ENCODE data around the gene FCN1. TPM values are rescaled to one million over a fixed set of nuclear protein-coding genes. Genes with fewer than 3 reads are reported as not detected.

FCN1 gene
- total and polyA plus RNA-seq, 10 of the 15 experiments (the other 5 are each of a cell fraction or from before 2014, with no cell fraction given) = 0.08 TPM; not detected in 9

DNA sequence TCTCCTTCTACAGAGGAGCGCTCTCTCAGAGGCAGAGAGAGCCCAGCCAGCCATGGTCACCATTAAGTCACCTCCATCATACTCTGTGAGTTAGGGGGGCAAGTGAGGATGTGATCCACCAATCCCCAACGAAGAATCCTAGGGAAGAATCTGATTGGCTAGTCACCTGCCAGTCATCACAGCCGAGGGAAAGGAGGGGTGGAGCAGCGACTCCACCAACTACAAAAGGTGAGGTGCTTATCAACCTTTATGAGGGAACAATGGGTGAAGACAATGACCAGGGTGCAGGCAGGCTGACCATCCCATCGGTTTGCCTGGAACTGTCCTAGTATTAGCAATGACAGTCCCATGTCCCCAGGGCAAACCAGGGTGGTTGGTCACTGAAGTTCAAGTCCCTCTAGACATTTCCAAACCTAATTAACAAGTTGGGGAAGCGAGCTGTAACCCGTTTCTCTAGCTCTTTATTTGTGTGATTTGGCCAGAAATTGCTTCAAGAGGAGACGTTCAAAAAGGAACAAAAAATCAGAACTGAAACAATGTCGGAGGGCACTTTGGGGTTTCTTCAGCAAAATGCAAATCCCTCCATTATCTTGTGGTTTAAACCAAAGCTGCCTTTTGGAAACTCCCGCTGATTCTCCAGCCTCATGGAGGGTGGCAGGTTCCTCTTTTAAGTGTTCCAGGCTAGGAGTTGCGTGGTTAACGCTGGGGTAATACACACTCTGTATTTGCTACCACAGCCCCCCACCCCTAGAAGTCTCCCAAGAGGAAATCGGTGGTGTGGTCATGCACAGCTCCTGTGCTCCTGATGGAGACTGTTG is 18.8 kb upstream of the FCN1 start (continued):
- TF ChIP-seq NRF1 (conservative IDR thresholded peaks at IDR 0.05; ENCODE audit: low read depth, low read length) (no peak), BCL11A (IDR thresholded peaks at IDR 0.05; ENCODE audit: low read depth, low read length) (peak; percentile 44; the same call in 1 of the 2 replicates), CHD2 (IDR thresholded peaks at IDR 0.05; ENCODE audit: borderline replicate concordance, low read depth, low read length) (no peak), YY1 (IDR thresholded peaks at IDR 0.05; ENCODE audit: low read depth, low read length) (peak; percentile 12; the same call in 1 of the 2 replicates), FOXM1 (IDR thresholded peaks at IDR 0.05; ENCODE audit: low read depth, low read length) (0 out of 2 replicates have a peak, but pooled peaks have one; percentile 35), SIX5 (IDR thresholded peaks at IDR 0.05; ENCODE audit: low read depth, low read length, severe bottlenecking) (no peak), TAF1 (IDR thresholded peaks at IDR 0.05; ENCODE audit: borderline replicate concordance, low read depth, low read length) (peak; percentile 41; the same call in 1 of the 2 replicates), TCF12 (IDR thresholded peaks at IDR 0.05; ENCODE audit: low read depth, low read length) (no peak), NR2C1 (IDR thresholded peaks at IDR 0.05) (no peak), SUZ12 (IDR thresholded peaks at IDR 0.05; ENCODE audit: unreplicated experiment) (no peak), DPF2 (IDR thresholded peaks at IDR 0.05) (peak; percentile 87), ATF7 (IDR thresholded peaks at IDR 0.05; ENCODE audit: low read depth) (peak; percentile 26; the same call in 1 of the 2 replicates), NFIC (IDR thresholded peaks at IDR 0.05; ENCODE audit: low read depth, low read length) (peak; percentile 86), IKZF2 (IDR thresholded peaks at IDR 0.05) (peak; percentile 96 to 97), BMI1 (IDR thresholded peaks at IDR 0.05; ENCODE audit: borderline replicate concordance) (peak; percentile 58; the same call in 1 of the 2 replicates), PAX8 (IDR thresholded peaks at IDR 0.05) (no peak), BACH1 (IDR thresholded peaks at IDR 0.05; ENCODE audit: borderline replicate concordance) (no peak), EZH2 (IDR thresholded peaks at IDR 0.05; ENCODE audit: borderline replicate concordance, control insufficient read depth, low read depth, low read length) (peak; percentile 79; the same call in 1 of the 2 replicates)
- TF ChIP-seq, protein P1, sequence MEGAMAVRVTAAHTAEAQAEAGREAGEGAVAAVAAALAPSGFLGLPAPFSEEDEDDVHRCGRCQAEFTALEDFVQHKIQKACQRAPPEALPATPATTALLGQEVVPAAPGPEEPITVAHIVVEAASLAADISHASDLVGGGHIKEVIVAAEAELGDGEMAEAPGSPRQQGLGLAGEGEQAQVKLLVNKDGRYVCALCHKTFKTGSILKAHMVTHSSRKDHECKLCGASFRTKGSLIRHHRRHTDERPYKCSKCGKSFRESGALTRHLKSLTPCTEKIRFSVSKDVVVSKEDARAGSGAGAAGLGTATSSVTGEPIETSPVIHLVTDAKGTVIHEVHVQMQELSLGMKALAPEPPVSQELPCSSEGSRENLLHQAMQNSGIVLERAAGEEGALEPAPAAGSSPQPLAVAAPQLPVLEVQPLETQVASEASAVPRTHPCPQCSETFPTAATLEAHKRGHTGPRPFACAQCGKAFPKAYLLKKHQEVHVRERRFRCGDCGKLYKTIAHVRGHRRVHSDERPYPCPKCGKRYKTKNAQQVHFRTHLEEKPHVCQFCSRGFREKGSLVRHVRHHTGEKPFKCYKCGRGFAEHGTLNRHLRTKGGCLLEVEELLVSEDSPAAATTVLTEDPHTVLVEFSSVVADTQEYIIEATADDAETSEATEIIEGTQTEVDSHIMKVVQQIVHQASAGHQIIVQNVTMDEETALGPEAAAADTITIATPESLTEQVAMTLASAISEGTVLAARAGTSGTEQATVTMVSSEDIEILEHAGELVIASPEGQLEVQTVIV (IDR thresholded peaks at IDR 0.05; ENCODE audit: borderline replicate concordance, partially characterized antibody) = no peak
- TF ChIP-seq, protein P2, sequence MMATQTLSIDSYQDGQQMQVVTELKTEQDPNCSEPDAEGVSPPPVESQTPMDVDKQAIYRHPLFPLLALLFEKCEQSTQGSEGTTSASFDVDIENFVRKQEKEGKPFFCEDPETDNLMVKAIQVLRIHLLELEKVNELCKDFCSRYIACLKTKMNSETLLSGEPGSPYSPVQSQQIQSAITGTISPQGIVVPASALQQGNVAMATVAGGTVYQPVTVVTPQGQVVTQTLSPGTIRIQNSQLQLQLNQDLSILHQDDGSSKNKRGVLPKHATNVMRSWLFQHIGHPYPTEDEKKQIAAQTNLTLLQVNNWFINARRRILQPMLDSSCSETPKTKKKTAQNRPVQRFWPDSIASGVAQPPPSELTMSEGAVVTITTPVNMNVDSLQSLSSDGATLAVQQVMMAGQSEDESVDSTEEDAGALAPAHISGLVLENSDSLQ (IDR thresholded peaks at IDR 0.05) = peak; percentile 90
- TF ChIP-seq, protein P3, sequence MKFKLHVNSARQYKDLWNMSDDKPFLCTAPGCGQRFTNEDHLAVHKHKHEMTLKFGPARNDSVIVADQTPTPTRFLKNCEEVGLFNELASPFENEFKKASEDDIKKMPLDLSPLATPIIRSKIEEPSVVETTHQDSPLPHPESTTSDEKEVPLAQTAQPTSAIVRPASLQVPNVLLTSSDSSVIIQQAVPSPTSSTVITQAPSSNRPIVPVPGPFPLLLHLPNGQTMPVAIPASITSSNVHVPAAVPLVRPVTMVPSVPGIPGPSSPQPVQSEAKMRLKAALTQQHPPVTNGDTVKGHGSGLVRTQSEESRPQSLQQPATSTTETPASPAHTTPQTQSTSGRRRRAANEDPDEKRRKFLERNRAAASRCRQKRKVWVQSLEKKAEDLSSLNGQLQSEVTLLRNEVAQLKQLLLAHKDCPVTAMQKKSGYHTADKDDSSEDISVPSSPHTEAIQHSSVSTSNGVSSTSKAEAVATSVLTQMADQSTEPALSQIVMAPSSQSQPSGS (IDR thresholded peaks at IDR 0.05; ENCODE audit: low read length) = peak; percentile 59; the same call in 1 of the 2 replicates
- TF ChIP-seq, protein P4, sequence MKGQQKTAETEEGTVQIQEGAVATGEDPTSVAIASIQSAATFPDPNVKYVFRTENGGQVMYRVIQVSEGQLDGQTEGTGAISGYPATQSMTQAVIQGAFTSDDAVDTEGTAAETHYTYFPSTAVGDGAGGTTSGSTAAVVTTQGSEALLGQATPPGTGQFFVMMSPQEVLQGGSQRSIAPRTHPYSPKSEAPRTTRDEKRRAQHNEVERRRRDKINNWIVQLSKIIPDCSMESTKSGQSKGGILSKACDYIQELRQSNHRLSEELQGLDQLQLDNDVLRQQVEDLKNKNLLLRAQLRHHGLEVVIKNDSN (IDR thresholded peaks at IDR 0.05; ENCODE audit: borderline replicate concordance, extremely low read length, insufficient read depth, low read depth, low read length) = no peak
- TF ChIP-seq, protein P5, sequence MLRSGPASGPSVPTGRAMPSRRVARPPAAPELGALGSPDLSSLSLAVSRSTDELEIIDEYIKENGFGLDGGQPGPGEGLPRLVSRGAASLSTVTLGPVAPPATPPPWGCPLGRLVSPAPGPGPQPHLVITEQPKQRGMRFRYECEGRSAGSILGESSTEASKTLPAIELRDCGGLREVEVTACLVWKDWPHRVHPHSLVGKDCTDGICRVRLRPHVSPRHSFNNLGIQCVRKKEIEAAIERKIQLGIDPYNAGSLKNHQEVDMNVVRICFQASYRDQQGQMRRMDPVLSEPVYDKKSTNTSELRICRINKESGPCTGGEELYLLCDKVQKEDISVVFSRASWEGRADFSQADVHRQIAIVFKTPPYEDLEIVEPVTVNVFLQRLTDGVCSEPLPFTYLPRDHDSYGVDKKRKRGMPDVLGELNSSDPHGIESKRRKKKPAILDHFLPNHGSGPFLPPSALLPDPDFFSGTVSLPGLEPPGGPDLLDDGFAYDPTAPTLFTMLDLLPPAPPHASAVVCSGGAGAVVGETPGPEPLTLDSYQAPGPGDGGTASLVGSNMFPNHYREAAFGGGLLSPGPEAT (IDR thresholded peaks at IDR 0.05; ENCODE audit: low read depth) = peak; percentile 97

Data from GM12878 (cell line).